A549 (cell line): ENCODE measurements around the gene GLO1.

ENCODE experiments used
- HDAC2 ChIP-seq: fragments of 200-600 bp; sonication (generic); IDR thresholded peaks from 2 replicates; pipeline ENCODE4 v1.6.1; 2016
- KDM1A ChIP-seq: fragments of 200-600 bp; sonication (generic); IDR thresholded peaks from 2 replicates; pipeline ENCODE4 v1.6.1; 2016; ENCODE audit warnings: low read depth, mild to moderate bottlenecking
- POLR2A ChIP-seq: IDR thresholded peaks from 2 replicates; pipeline ENCODE4 v1.6.1; 2012; ENCODE audit warnings: mild to moderate bottlenecking, low read length
- ZFP36 ChIP-seq: fragments of 450-650 bp; IDR thresholded peaks from 2 replicates; pipeline ENCODE4 v1.6.1; 2014; ENCODE audit warnings: borderline replicate concordance; ENCODE audit not compliant: partially characterized antibody
- TF ChIP-seq, protein P1 (sequence below): fragments of >200 bp; sonication (Bioruptor Twin); formaldehyde crosslinking; IDR thresholded peaks from 3 replicates; pipeline ENCODE4 v1.5.1; 2016
- TF ChIP-seq, protein P2 (sequence below): fragments of 150-350 bp; IDR thresholded peaks from 2 replicates; pipeline ENCODE4 v1.6.1; 2014; ENCODE audit warnings: low read depth, mild to moderate bottlenecking, low read length
- TF ChIP-seq, protein P3 (sequence below): IDR thresholded peaks from 2 replicates; pipeline ENCODE4 v1.6.1; 2012; ENCODE audit warnings: low read depth, borderline replicate concordance

DNA sequence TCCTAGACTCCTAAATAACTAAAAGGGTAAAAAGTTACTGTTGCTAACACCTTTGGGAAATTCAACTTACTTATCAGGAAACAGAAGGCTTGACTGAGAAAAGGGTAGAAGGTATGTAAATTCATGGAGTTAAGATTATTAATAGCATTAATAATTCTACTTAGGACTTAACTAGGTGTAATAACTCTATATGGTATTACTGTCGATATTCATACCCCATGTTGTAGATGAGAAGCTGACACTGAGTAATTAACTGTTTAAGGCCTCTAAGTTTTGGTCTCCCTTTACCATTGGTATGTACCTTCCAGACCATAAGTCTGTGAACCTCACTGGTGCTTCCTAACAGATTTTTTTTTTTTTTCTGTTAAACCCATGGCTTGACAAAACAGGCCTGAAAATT, 15.4 kb downstream of the GLO1 start:
- TF ChIP-seq POLR2A: no peak
- TF ChIP-seq ZFP36: no peak
- TF ChIP-seq, protein P1, sequence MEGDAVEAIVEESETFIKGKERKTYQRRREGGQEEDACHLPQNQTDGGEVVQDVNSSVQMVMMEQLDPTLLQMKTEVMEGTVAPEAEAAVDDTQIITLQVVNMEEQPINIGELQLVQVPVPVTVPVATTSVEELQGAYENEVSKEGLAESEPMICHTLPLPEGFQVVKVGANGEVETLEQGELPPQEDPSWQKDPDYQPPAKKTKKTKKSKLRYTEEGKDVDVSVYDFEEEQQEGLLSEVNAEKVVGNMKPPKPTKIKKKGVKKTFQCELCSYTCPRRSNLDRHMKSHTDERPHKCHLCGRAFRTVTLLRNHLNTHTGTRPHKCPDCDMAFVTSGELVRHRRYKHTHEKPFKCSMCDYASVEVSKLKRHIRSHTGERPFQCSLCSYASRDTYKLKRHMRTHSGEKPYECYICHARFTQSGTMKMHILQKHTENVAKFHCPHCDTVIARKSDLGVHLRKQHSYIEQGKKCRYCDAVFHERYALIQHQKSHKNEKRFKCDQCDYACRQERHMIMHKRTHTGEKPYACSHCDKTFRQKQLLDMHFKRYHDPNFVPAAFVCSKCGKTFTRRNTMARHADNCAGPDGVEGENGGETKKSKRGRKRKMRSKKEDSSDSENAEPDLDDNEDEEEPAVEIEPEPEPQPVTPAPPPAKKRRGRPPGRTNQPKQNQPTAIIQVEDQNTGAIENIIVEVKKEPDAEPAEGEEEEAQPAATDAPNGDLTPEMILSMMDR: no peak
- TF ChIP-seq, protein P2, sequence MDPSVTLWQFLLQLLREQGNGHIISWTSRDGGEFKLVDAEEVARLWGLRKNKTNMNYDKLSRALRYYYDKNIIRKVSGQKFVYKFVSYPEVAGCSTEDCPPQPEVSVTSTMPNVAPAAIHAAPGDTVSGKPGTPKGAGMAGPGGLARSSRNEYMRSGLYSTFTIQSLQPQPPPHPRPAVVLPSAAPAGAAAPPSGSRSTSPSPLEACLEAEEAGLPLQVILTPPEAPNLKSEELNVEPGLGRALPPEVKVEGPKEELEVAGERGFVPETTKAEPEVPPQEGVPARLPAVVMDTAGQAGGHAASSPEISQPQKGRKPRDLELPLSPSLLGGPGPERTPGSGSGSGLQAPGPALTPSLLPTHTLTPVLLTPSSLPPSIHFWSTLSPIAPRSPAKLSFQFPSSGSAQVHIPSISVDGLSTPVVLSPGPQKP: no peak
- TF ChIP-seq HDAC2: no peak
- TF ChIP-seq, protein P3, sequence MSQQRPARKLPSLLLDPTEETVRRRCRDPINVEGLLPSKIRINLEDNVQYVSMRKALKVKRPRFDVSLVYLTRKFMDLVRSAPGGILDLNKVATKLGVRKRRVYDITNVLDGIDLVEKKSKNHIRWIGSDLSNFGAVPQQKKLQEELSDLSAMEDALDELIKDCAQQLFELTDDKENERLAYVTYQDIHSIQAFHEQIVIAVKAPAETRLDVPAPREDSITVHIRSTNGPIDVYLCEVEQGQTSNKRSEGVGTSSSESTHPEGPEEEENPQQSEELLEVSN: no peak
- TF ChIP-seq KDM1A: no peak
